HCT116 (cell line): ENCODE measurements around the gene NDUFAF2. TPM values are rescaled to one million over a fixed set of nuclear protein-coding genes. Genes with fewer than 3 reads are reported as not detected.

Experiments used
- ATAC-seq: fragments of 200-7000 bp; cut with Tn5 transposase; 2 replicates; pipeline ENCODE4 v1.9.1; 2020; ENCODE audit warnings: mild to moderate bottlenecking, moderate library complexity
- BruUV-seq: library from RNA; stranded (reverse); fragments of 400-500 nt; replicated peaks from 2 replicates; lab custom pipeline; 2021; lab: Mats Ljungman, UMichigan
- CTCF ChIA-PET: fragments of 300-600 bp; sonication (Branson Sonifier 250); formaldehyde crosslinking; loops from one replicate; lab custom pipeline; 2021; ENCODE audit warnings: antibody characterized with exemption; lab: Charles Lee
- POLR2A ChIA-PET: fragments of 300-600, 350-600 bp; sonication (Branson Sonifier 250); formaldehyde crosslinking; loops from one replicate; lab custom pipeline; 2021; ENCODE audit warnings: antibody characterized with exemption; lab: Charles Lee
- RAD21 ChIA-PET, 2 experiments: fragments of 300-600 bp; sonication (Branson Sonifier 250); formaldehyde crosslinking; loops; one replicate each; lab custom pipeline; 2023; ENCODE audit warnings: low total read pairs in 2 of 2; ENCODE audit not compliant: uncharacterized antibody in 2 of 2, unreplicated experiment in 2 of 2, low non-redundant PET in 1 of 2; lab: Charles Lee
- DNase-seq: peaks from one replicate; pipeline ENCODE4 v3.0.0-alpha.2; 2010; ENCODE audit warnings: low read depth, low spot score
- H2AFZ ChIP-seq: fragments of 200-600 bp; shearing (Covaris generic), sonication (generic); 2 replicates; pipeline ENCODE4 v1.6.1; 2017; ENCODE audit warnings: low read depth, mixed run types, mixed read lengths, antibody characterized with exemption, low read length; ENCODE audit not compliant: poor library complexity, severe bottlenecking
- H3K27ac ChIP-seq: 2 replicates; pipeline ENCODE4 v1.5.1; 2012; ENCODE audit warnings: low read depth, low read length
- H3K27me3 ChIP-seq: fragments of 200-600 bp; sonication (generic); 2 replicates; pipeline ENCODE4 v1.6.1; 2016; ENCODE audit warnings: mixed run types, low read length, mixed read lengths; ENCODE audit not compliant: insufficient read depth
- H3K36me3 ChIP-seq, 2 experiments: fragments of 200-500 bp in 1 of 2; fragments of 200-600 bp in 1 of 2; sonication (Bioruptor generic) in 1 of 2; sonication (generic) in 1 of 2; 2 replicates each; pipeline versions ENCODE4 v1.5.1 to v1.6.1; 2014 to 2016; ENCODE audit warnings: low read length in 2 of 2, inconsistent platforms in 1 of 2, mixed read lengths in 1 of 2, mixed run types in 1 of 2; ENCODE audit not compliant: insufficient read depth in 2 of 2, control insufficient read depth in 1 of 2
- H3K4me1 ChIP-seq, 2 experiments: fragments of 200-600 bp in 1 of 2; sonication (generic) in 1 of 2; 2 replicates each; pipeline versions ENCODE4 v1.5.1 to v1.6.1; 2012 to 2017; ENCODE audit warnings: low read length in 2 of 2, inconsistent platforms in 1 of 2, mild to moderate bottlenecking in 1 of 2, mixed read lengths in 1 of 2, mixed run types in 1 of 2, moderate library complexity in 1 of 2; ENCODE audit not compliant: insufficient read depth in 2 of 2, control insufficient read depth in 1 of 2
- H3K4me2 ChIP-seq: fragments of 200-600 bp; sonication (generic); 2 replicates; pipeline ENCODE4 v1.6.1; 2017; ENCODE audit warnings: mixed run types, low read length, mixed read lengths
- H3K4me3 ChIP-seq, 2 experiments: fragments of 200-600 bp in 1 of 2; sonication (generic) in 1 of 2; replicated peaks in 1 of 2; 2 replicates each; pipeline ENCODE4 v1.5.1; 2011 to 2016; ENCODE audit warnings: low read length in 2 of 2, control low read depth in 1 of 2, low read depth in 1 of 2, mild to moderate bottlenecking in 1 of 2, mixed read lengths in 1 of 2, mixed run types in 1 of 2
- H3K79me2 ChIP-seq: fragments of 200-600 bp; sonication (generic); 2 replicates; pipeline ENCODE4 v1.6.1; 2017; ENCODE audit warnings: mild to moderate bottlenecking, mixed run types, low read length, moderate library complexity, mixed read lengths; ENCODE audit not compliant: insufficient read depth
- H3K9ac ChIP-seq: fragments of 200-600 bp; sonication (generic); 2 replicates; pipeline ENCODE4 v1.6.1; 2016; ENCODE audit warnings: low read length, mixed read lengths
- H3K9me2 ChIP-seq: fragments of 200-600 bp; sonication (generic), shearing (Covaris generic); 2 replicates; pipeline ENCODE4 v1.6.1; 2017; ENCODE audit warnings: mixed run types, mild to moderate bottlenecking, moderate library complexity; ENCODE audit not compliant: insufficient read depth
- H3K9me3 ChIP-seq, 2 experiments: fragments of 200-500 bp in 1 of 2; fragments of 200-600 bp in 1 of 2; sonication (Bioruptor generic) in 1 of 2; sonication (generic) in 1 of 2; 2 replicates each; pipeline ENCODE4 v1.6.1; 2014 to 2017; ENCODE audit warnings: low read length in 2 of 2, mixed read lengths in 2 of 2, inconsistent platforms in 1 of 2, low read depth in 1 of 2, mild to moderate bottlenecking in 1 of 2, mixed run types in 1 of 2, moderate library complexity in 1 of 2; ENCODE audit not compliant: control insufficient read depth in 1 of 2, insufficient read depth in 1 of 2
- H4K20me1 ChIP-seq: fragments of 200-600 bp; sonication (generic), shearing (Covaris generic); 2 replicates; pipeline ENCODE4 v1.6.1; 2017; ENCODE audit warnings: mixed run types, mild to moderate bottlenecking, moderate library complexity; ENCODE audit not compliant: insufficient read depth
- CBX3 ChIP-seq: IDR thresholded peaks from 2 replicates; pipeline ENCODE4 v1.6.1; 2012; ENCODE audit warnings: low read depth
- EGR1 ChIP-seq: IDR thresholded peaks from 2 replicates; pipeline ENCODE4 v1.6.1; 2012; ENCODE audit warnings: low read depth
- ELF1 ChIP-seq: IDR thresholded peaks from 2 replicates; pipeline ENCODE4 v1.6.1; 2012; ENCODE audit warnings: low read depth, borderline replicate concordance
- EZH2phosphoT487 ChIP-seq: fragments of 200-600 bp; IDR thresholded peaks from 2 replicates; pipeline ENCODE4 v1.6.1; 2018; ENCODE audit warnings: antibody characterized with exemption, borderline replicate concordance
- FOSL1 ChIP-seq: IDR thresholded peaks from 2 replicates; pipeline ENCODE4 v1.6.1; 2012; ENCODE audit warnings: low read depth
- JUND ChIP-seq: IDR thresholded peaks from 2 replicates; pipeline ENCODE4 v1.6.1; 2012
- POLR2A ChIP-seq: IDR thresholded peaks from 2 replicates; pipeline ENCODE4 v1.7.0; 2011; ENCODE audit warnings: borderline replicate concordance; ENCODE audit not compliant: insufficient read depth, insufficient read length; ENCODE audit errors: extremely low read depth
- REST ChIP-seq: IDR thresholded peaks from 2 replicates; pipeline ENCODE4 v1.6.1; 2012; ENCODE audit warnings: low read depth
- SIN3A ChIP-seq: IDR thresholded peaks from 2 replicates; pipeline ENCODE4 v1.6.1; 2012; ENCODE audit warnings: low read depth
- ZFX ChIP-seq: fragments of 450-650 bp; IDR thresholded peaks from 2 replicates; pipeline ENCODE4 v1.6.1; 2017
- intact Hi-C: fragments of 100-400 bp; cut with micrococcal nuclease; formaldehyde crosslinking; loops from 2 replicates; pipeline ENCODE4 v1.10.0; 2022
- total RNA-seq: library from RNA; stranded (reverse); gene quantifications from one replicate; pipeline ENCODE4 v1.2.1, GENCODE V29; 2021; ENCODE audit not compliant: unreplicated experiment
- TF ChIP-seq, protein P1 (sequence below): IDR thresholded peaks from 2 replicates; pipeline ENCODE4 v1.6.1; 2011; ENCODE audit warnings: mild to moderate bottlenecking, low read length, moderate library complexity; ENCODE audit not compliant: insufficient replicate concordance; ENCODE audit errors: extremely low read depth

The NDUFAF2 gene
- total RNA-seq, 1 experiment from 2014 or later: 36.9 TPM

- no peak for DNase-seq
- no peak overlapping the region for H3K4me2 ChIP-seq
- no TSS peak for BruUV-seq
- H3K9me2 ChIP-seq: no peaks in the 10 kb centered on the region
- no peak overlapping the region for H3K4me3 ChIP-seq
- H3K9me3 ChIP-seq: no peaks in the 10 kb centered on the region
- ChIA-PET POLR2A (no interaction called here), CTCF (no interaction called here)
- no peaks in the 10 kb centered on the region for H3K4me1 ChIP-seq
- no peaks in the 10 kb centered on the region for H3K79me2 ChIP-seq
- H3K36me3 ChIP-seq: no peaks in the 10 kb centered on the region
- intact Hi-C loops: no loop called here
- no peak for ATAC-seq
- no peak for TF ChIP-seq JUND
- no peak for TF ChIP-seq EGR1
- no peak for TF ChIP-seq EZH2phosphoT487
- TF ChIP-seq ZFX: no peak
- TF ChIP-seq, protein P1, sequence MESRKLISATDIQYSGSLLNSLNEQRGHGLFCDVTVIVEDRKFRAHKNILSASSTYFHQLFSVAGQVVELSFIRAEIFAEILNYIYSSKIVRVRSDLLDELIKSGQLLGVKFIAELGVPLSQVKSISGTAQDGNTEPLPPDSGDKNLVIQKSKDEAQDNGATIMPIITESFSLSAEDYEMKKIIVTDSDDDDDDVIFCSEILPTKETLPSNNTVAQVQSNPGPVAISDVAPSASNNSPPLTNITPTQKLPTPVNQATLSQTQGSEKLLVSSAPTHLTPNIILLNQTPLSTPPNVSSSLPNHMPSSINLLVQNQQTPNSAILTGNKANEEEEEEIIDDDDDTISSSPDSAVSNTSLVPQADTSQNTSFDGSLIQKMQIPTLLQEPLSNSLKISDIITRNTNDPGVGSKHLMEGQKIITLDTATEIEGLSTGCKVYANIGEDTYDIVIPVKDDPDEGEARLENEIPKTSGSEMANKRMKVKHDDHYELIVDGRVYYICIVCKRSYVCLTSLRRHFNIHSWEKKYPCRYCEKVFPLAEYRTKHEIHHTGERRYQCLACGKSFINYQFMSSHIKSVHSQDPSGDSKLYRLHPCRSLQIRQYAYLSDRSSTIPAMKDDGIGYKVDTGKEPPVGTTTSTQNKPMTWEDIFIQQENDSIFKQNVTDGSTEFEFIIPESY: no peak
- TF ChIP-seq, all 23 proteins: peak for 0
- no peaks in the 10 kb centered on the region for H3K27me3 ChIP-seq
- RAD21 ChIA-PET: no interaction called here
- no peak overlapping the region for H2AFZ ChIP-seq
- H4K20me1 ChIP-seq: no peaks in the 10 kb centered on the region
- H3K27ac ChIP-seq: no peak overlapping the region
- H3K9ac ChIP-seq: no peak overlapping the region
Observed at GRCh38 chr5:61178702-61179101, 233.7 kb downstream of the NDUFAF2 start.

DNA sequence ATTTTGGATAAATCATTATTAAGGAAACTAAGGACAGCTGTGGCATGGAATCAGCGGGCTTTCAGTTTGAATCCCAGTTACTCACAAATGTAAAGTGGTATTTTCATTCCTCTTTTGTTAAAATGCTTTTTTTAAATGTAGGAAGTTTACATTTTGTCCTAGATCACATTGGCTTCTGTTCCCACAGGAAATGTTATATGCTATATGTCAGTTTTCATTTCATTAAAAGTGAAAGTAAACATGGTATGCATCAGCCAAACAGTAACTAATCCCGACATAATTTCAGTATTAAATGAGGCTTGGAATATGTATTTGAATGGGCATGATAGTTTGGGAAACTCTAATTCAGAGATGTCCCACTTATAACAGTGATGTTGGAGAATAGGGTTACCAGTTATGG lies 235.9 kb downstream of the NDUFAF2 start:
- POLR2A ChIA-PET: no interaction called here
- H3K79me2 ChIP-seq: no peaks in the 10 kb centered on the region
- CTCF ChIA-PET: no interaction called here
- H3K36me3 ChIP-seq: no peaks in the 10 kb centered on the region
- no peak for ATAC-seq
- no peaks in the 10 kb centered on the region for H4K20me1 ChIP-seq
- intact Hi-C loops: no loop called here
- BruUV-seq: no TSS peak
- RAD21 ChIA-PET: no interaction called here
- no peak for DNase-seq
- H3K27ac ChIP-seq: no peak overlapping the region
- peak overlapping the region; percentile 10; the same call in 1 of the 2 replicates for H3K4me2 ChIP-seq
- H3K9me2 ChIP-seq: no peaks in the 10 kb centered on the region
- H3K4me1 ChIP-seq: no peaks in the 10 kb centered on the region
- H2AFZ ChIP-seq: no peak overlapping the region
- no peaks in the 10 kb centered on the region for H3K9me3 ChIP-seq
- H3K27me3 ChIP-seq: no peaks in the 10 kb centered on the region
- H3K4me3 ChIP-seq: no peak overlapping the region
- no peak overlapping the region for H3K9ac ChIP-seq
- TF ChIP-seq REST (no peak), SIN3A (no peak), CBX3 (no peak), POLR2A (no peak), FOSL1 (no peak), JUND (no peak), ELF1 (no peak)
- TF ChIP-seq, protein P1: no peak
